B cell (primary cell): Measurements from ENCODE around the gene USP30.

Experiments used
- EZH2 ChIP-seq: IDR thresholded peaks from 2 replicates; pipeline ENCODE4 v1.6.1; 2012; ENCODE audit warnings: borderline replicate concordance, low read depth, mild to moderate bottlenecking, moderate library complexity, low read length; ENCODE audit not compliant: insufficient read depth, poor library complexity, severe bottlenecking
- TF ChIP-seq, protein P1 (sequence below): fragments of 200-600 bp; IDR thresholded peaks from one replicate; pipeline ENCODE4 v1.8.0; 2022; ENCODE audit warnings: antibody characterized with exemption, mild to moderate bottlenecking

DNA sequence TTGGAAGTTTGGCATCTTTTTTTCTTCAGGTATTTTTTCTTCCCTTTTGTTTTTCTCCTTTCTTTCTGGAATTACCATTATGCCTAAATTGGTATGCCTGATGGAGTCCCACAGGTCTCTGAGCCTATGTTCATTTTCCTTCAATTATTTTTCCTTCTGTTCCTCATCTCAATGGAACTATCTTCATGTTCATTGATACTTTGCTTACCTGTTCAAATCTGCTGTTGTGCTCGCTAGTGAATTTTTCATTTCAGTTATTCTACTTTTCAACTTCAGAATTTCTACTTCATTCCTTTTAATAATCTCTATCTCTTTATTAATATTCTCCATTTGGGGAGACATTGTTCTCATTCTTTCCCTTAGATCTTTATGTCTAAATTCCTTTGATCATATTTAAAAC, 15.4 kb upstream of the USP30 start:
- TF ChIP-seq, protein P1, sequence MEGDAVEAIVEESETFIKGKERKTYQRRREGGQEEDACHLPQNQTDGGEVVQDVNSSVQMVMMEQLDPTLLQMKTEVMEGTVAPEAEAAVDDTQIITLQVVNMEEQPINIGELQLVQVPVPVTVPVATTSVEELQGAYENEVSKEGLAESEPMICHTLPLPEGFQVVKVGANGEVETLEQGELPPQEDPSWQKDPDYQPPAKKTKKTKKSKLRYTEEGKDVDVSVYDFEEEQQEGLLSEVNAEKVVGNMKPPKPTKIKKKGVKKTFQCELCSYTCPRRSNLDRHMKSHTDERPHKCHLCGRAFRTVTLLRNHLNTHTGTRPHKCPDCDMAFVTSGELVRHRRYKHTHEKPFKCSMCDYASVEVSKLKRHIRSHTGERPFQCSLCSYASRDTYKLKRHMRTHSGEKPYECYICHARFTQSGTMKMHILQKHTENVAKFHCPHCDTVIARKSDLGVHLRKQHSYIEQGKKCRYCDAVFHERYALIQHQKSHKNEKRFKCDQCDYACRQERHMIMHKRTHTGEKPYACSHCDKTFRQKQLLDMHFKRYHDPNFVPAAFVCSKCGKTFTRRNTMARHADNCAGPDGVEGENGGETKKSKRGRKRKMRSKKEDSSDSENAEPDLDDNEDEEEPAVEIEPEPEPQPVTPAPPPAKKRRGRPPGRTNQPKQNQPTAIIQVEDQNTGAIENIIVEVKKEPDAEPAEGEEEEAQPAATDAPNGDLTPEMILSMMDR, result no peak
- TF ChIP-seq EZH2, result no peak
